Progenitor cell of endocrine pancreas (in vitro differentiated cells): ENCODE data around the gene RPL21. TPM values are rescaled to one million over a fixed set of nuclear protein-coding genes. Genes with fewer than 3 reads are reported as not detected.

Source experiments
- DNase-seq: peaks from one replicate; pipeline ENCODE4 v3.0.0; 2021; ENCODE audit warnings: low spot score; ENCODE audit not compliant: unreplicated experiment
- H3K27ac Mint-ChIP-seq: 2 replicates; pipeline ENCODE4 v1.8.0; 2021; ENCODE audit warnings: mild to moderate bottlenecking, moderate library complexity, mixed read lengths
- H3K27me3 Mint-ChIP-seq: 2 replicates; pipeline ENCODE4 v1.8.0; 2021; ENCODE audit warnings: mixed read lengths
- H3K36me3 Mint-ChIP-seq: 2 replicates; pipeline ENCODE4 v1.8.0; 2022; ENCODE audit warnings: mixed read lengths; ENCODE audit not compliant: insufficient read depth
- H3K4me1 Mint-ChIP-seq: 2 replicates; pipeline ENCODE4 v1.8.0; 2021; ENCODE audit warnings: low read depth, mixed read lengths
- H3K4me3 Mint-ChIP-seq: 2 replicates; pipeline ENCODE4 v1.8.0; 2021; ENCODE audit warnings: low read depth, mild to moderate bottlenecking, moderate library complexity, mixed read lengths
- H3K9me3 Mint-ChIP-seq: 2 replicates; pipeline ENCODE4 v1.8.0; 2021; ENCODE audit warnings: low read depth, mixed read lengths
- total RNA-seq: library from RNA; stranded (reverse); gene quantifications from 2 replicates; pipeline ENCODE4 v1.2.1, GENCODE V29; 2021
- TF ChIP-seq, protein P1 (sequence below): fragments of 200-600 bp; sonication (generic); IDR thresholded peaks from one replicate; pipeline ENCODE4 v1.5.0; 2021; ENCODE audit warnings: antibody characterized with exemption, mild to moderate bottlenecking; ENCODE audit not compliant: unreplicated experiment

Gene RPL21
- total RNA-seq, 1 donor from 2014 or later, result 742 TPM

GRCh38 chr13:27264181-27264580 lies 12.8 kb downstream of the RPL21 start:
- H3K27me3 Mint-ChIP-seq, result peaks cover 4% of the 10 kb centered on the region
- no peaks in the 10 kb centered on the region for H3K4me1 Mint-ChIP-seq
- peaks cover 3% of the 10 kb centered on the region for H3K36me3 Mint-ChIP-seq
- TF ChIP-seq, protein P1, sequence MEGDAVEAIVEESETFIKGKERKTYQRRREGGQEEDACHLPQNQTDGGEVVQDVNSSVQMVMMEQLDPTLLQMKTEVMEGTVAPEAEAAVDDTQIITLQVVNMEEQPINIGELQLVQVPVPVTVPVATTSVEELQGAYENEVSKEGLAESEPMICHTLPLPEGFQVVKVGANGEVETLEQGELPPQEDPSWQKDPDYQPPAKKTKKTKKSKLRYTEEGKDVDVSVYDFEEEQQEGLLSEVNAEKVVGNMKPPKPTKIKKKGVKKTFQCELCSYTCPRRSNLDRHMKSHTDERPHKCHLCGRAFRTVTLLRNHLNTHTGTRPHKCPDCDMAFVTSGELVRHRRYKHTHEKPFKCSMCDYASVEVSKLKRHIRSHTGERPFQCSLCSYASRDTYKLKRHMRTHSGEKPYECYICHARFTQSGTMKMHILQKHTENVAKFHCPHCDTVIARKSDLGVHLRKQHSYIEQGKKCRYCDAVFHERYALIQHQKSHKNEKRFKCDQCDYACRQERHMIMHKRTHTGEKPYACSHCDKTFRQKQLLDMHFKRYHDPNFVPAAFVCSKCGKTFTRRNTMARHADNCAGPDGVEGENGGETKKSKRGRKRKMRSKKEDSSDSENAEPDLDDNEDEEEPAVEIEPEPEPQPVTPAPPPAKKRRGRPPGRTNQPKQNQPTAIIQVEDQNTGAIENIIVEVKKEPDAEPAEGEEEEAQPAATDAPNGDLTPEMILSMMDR, result no peak
- H3K4me3 Mint-ChIP-seq, result no peak overlapping the region
- H3K9me3 Mint-ChIP-seq, result no peaks in the 10 kb centered on the region
- H3K27ac Mint-ChIP-seq, result peak overlapping the region; percentile 30
- no peak for DNase-seq

DNA sequence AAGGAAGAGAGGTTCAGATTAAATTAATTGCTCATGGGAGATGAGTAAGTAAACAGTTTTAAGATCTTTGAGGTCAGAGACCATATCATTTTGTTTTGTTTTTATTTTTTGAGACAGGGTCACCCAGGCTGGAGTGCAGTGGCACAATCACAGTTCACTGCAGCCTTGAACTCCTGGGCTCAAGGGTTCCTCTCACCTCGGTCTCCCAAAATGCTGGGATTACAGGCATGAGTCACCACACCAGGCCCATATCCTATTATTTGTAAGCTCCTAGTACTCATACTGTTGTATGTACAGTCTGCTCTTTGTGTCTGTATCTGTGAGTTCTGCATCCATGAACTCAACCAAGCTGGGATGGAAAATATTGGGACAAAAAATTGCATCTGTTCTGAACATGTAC lies 13.3 kb downstream of the RPL21 start:
- H3K36me3 Mint-ChIP-seq, result peaks cover under 1% of the 10 kb centered on the region

GRCh38 chr13:27266917-27267316 lies 15.6 kb downstream of the RPL21 start:
- H3K36me3 Mint-ChIP-seq, result no peaks in the 10 kb centered on the region
- peaks cover 16% of the 10 kb centered on the region for H3K27me3 Mint-ChIP-seq
- no peak overlapping the region for H3K27ac Mint-ChIP-seq
- TF ChIP-seq, protein P1, result no peak
- DNase-seq, result no peak
- H3K9me3 Mint-ChIP-seq, result no peaks in the 10 kb centered on the region
- H3K4me1 Mint-ChIP-seq, result peaks cover 6% of the 10 kb centered on the region
- no peak overlapping the region for H3K4me3 Mint-ChIP-seq

More for the DNA sequence above, 13.3 kb downstream of the RPL21 start:
- H3K4me3 Mint-ChIP-seq, result no peak overlapping the region
- no peak for DNase-seq
- H3K27ac Mint-ChIP-seq, result no peak overlapping the region
- peaks cover 4% of the 10 kb centered on the region for H3K27me3 Mint-ChIP-seq
- H3K9me3 Mint-ChIP-seq, result no peaks in the 10 kb centered on the region
- TF ChIP-seq, protein P1, result no peak
- H3K4me1 Mint-ChIP-seq, result no peaks in the 10 kb centered on the region

- no peak for DNase-seq
- Mint-ChIP-seq H3K36me3 (no peaks in the 10 kb centered on the region), H3K27ac (no peak overlapping the region), H3K9me3 (no peaks in the 10 kb centered on the region), H3K4me3 (no peak overlapping the region), H3K27me3 (peaks cover 19% of the 10 kb centered on the region), H3K4me1 (peaks cover 9% of the 10 kb centered on the region)
- TF ChIP-seq, protein P1, result no peak
Measured at GRCh38 chr13:27267596-27267995, 16.2 kb downstream of the RPL21 start.

- Mint-ChIP-seq H3K9me3 (no peaks in the 10 kb centered on the region), H3K36me3 (no peaks in the 10 kb centered on the region), H3K27me3 (peaks cover 26% of the 10 kb centered on the region), H3K4me3 (no peak overlapping the region), H3K27ac (no peak overlapping the region), H3K4me1 (peaks cover 9% of the 10 kb centered on the region)
- DNase-seq, result no peak
- TF ChIP-seq, protein P1, result no peak
Measured at GRCh38 chr13:27269114-27269665, 17.8 kb downstream of the RPL21 start.
